NK-92 (cell line): ENCODE results near the gene ANKS1B.

ENCODE experiments used
- DNase-seq: peaks from one replicate; lab custom pipeline; 2025; ENCODE audit not compliant: unreplicated experiment; lab: John Stamatoyannopoulos, UW

ANKS1B gene

GRCh38 chr12:99960311-99960710, 24.4 kb downstream of the ANKS1B start:
- DNase-seq: no peak

GRCh38 chr12:99959549-99960170, 25.1 kb downstream of the ANKS1B start:
- no peak for DNase-seq

- no peak for DNase-seq
Observed at GRCh38 chr12:99957866-99958466, 26.8 kb downstream of the ANKS1B start.

- no peak for DNase-seq
Observed at GRCh38 chr12:99954724-99955123, 30.0 kb downstream of the ANKS1B start.

GRCh38 chr12:99948370-99948769, 36.4 kb downstream of the ANKS1B start:
- DNase-seq: no peak

- DNase-seq: no peak
Observed at GRCh38 chr12:99946131-99946530, 38.6 kb downstream of the ANKS1B start.

GRCh38 chr12:99935608-99936007, 49.1 kb downstream of the ANKS1B start:
- no peak for DNase-seq

GRCh38 chr12:99926511-99927169, 58.1 kb downstream of the ANKS1B start:
- no peak for DNase-seq

- DNase-seq: no peak
Observed at GRCh38 chr12:99920353-99920960, 64.3 kb downstream of the ANKS1B start.

- DNase-seq: no peak
Observed at GRCh38 chr12:99917711-99918402, 66.9 kb downstream of the ANKS1B start.

GRCh38 chr12:99916555-99916954, 68.2 kb downstream of the ANKS1B start:
- no peak for DNase-seq

GRCh38 chr12:99915251-99916082, 69.3 kb downstream of the ANKS1B start:
- DNase-seq: no peak

- DNase-seq: no peak
Observed at GRCh38 chr12:99914206-99914605, 70.5 kb downstream of the ANKS1B start.

- no peak for DNase-seq
Observed at GRCh38 chr12:99911967-99912366, 72.8 kb downstream of the ANKS1B start.

- DNase-seq: no peak
Observed at GRCh38 chr12:99911081-99911480, 73.7 kb downstream of the ANKS1B start.

- DNase-seq: no peak
Observed at GRCh38 chr12:99910342-99910741, 74.4 kb downstream of the ANKS1B start.

GRCh38 chr12:99906786-99907579, 77.8 kb downstream of the ANKS1B start:
- no peak for DNase-seq

GRCh38 chr12:99901181-99901580, 83.6 kb downstream of the ANKS1B start:
- no peak for DNase-seq

- no peak for DNase-seq
Observed at GRCh38 chr12:99898645-99899044, 86.1 kb downstream of the ANKS1B start.

- DNase-seq: no peak
Observed at GRCh38 chr12:99879439-99879838, 105.3 kb downstream of the ANKS1B start.
